Body of pancreas (tissue), 4 donors: ENCODE measurements around the gene PHLDB1. TPM values are rescaled to one million over a fixed set of nuclear protein-coding genes. Genes with fewer than 3 reads are reported as not detected.
A peak's percentile ranks its signal among the peaks of the same experiment; 100 is the strongest.

Experiments used
- ATAC-seq: fragments of 150-250 bp; one replicate; pipeline ENCODE4 v1.9.1; 2016
- DNase-seq, 4 donors: peaks; one replicate each; pipeline ENCODE4 v3.0.0-alpha.2; 2019
- H3K27ac ChIP-seq, 4 donors: fragments of 200-600 bp; sonication (generic); 1 replicate in 3 of 4; 2 replicates in 1 of 4; pipeline versions ENCODE4 v1.5.1 to v1.6.1; 2016 to 2019; ENCODE audit warnings: mild to moderate bottlenecking in 1 of 4, mixed read lengths in 1 of 4, moderate library complexity in 1 of 4
- H3K27me3 ChIP-seq, 2 donors: fragments of 200-600 bp; sonication (generic); one replicate each; pipeline ENCODE4 v1.6.0; 2016; ENCODE audit warnings: mild to moderate bottlenecking in 1 of 2
- H3K36me3 ChIP-seq, 2 donors: fragments of 200-600 bp; sonication (generic); replicated peaks in 1 of 2; 2 replicates each; pipeline ENCODE4 v1.5.1; 2016; ENCODE audit warnings: low read depth in 2 of 2; ENCODE audit not compliant: insufficient read depth in 1 of 2
- H3K4me1 ChIP-seq: fragments of 200-600 bp; sonication (generic); one replicate; pipeline ENCODE4 v1.6.0; 2016
- H3K4me3 ChIP-seq, 2 donors: fragments of 200-600 bp; sonication (generic); 1 replicate in 1 of 2; 2 replicates in 1 of 2; pipeline ENCODE4 v1.5.1; 2016 to 2019
- H3K9me3 ChIP-seq, 3 donors: fragments of 200-600 bp; sonication (generic); 1 replicate in 2 of 3; 2 replicates in 1 of 3; pipeline ENCODE4 v1.5.1; 2016
- CTCF ChIP-seq, 7 experiments: fragments of 450-650 bp in 4 of 7; fragments of 200-600 bp in 3 of 7; sonication (generic) in 3 of 7; IDR thresholded peaks; one replicate each; pipeline ENCODE4 v1.5.1; 2016 to 2019; ENCODE audit warnings: antibody characterized with exemption in 7 of 7
- POLR2A ChIP-seq, 3 donors: fragments of 450-650 bp; IDR thresholded peaks; one replicate each; pipeline ENCODE4 v1.6.1; 2016; ENCODE audit warnings: antibody characterized with exemption in 3 of 3, mild to moderate bottlenecking in 2 of 3
- WGBS, 2 donors: methylation state at CpG; one replicate each; pipeline ENCODE4 v1.1.5; 2017; 5-methylcytosine and 5-hydroxymethylcytosine counted together
- intact Hi-C: fragments of 100-400 bp; cut with DNase I; formaldehyde crosslinking; loops from one replicate; pipeline ENCODE4 v1.15.1; 2023
- microRNA-seq, 2 donors: library from miRNA; unstranded; fragments of <30 nt; microRNA quantifications; one replicate each; pipeline ENCODE4, GENCODE V29; 2016; ENCODE audit warnings: borderline number of aligned reads in 2 of 2, borderline replicate concordance in 2 of 2
- small RNA-seq: library from RNA; depleted of rRNA; stranded (forward); fragments of <200 nt; gene quantifications from one replicate; pipeline ENCODE3, GENCODE V24; 2016
- total RNA-seq, 2 donors: library from RNA; depleted of rRNA; stranded (reverse); fragments of >200 nt; gene quantifications; one replicate each; pipeline ENCODE4 v1.1.0, GENCODE V29; 2016

The PHLDB1 gene
- total RNA-seq, 2 donors from 2014 or later: 71.9 to 166 TPM

GRCh38 chr11:118705111-118705741, 97.8 kb downstream of the PHLDB1 start:
- H3K27ac ChIP-seq: no peak overlapping the region
- ATAC-seq (no peak), DNase-seq (peak in 1 of 4 donors; percentile 45)
- TF ChIP-seq POLR2A (IDR thresholded peaks at IDR 0.05) (peak in 1 of 3 donors; percentile 25), CTCF (IDR thresholded peaks at IDR 0.05) (no peak)
- no peak overlapping the region for H3K4me3 ChIP-seq
- no peaks in the 10 kb centered on the region for H3K4me1 ChIP-seq
- intact Hi-C loops: no loop called here
- no peaks in the 10 kb centered on the region for H3K27me3 ChIP-seq
- 54 to 63% methylated on average over 12 to 15 of the region's 15 CpGs for WGBS, 2 donors
- H3K9me3 ChIP-seq: no peaks in the 10 kb centered on the region
- no peaks in the 10 kb centered on the region for H3K36me3 ChIP-seq

- WGBS, 2 donors: 66 to 70% methylated on average over 7 to 12 of the region's 12 CpGs
- Histone ChIP-seq H3K9me3 (no peaks in the 10 kb centered on the region), H3K27ac (no peak overlapping the region), H3K4me1 (no peaks in the 10 kb centered on the region), H3K27me3 (no peaks in the 10 kb centered on the region), H3K36me3 (no peaks in the 10 kb centered on the region), H3K4me3 (no peak overlapping the region)
- DNase-seq (no peak), ATAC-seq (no peak)
- TF ChIP-seq CTCF (IDR thresholded peaks at IDR 0.05): no peak
- no peak for TF ChIP-seq POLR2A (IDR thresholded peaks at IDR 0.05)
- intact Hi-C loops: no loop called here
These were observed 98.6 kb downstream of the PHLDB1 start for GRCh38 chr11:118705791-118706545.

- no peaks in the 10 kb centered on the region for H3K36me3 ChIP-seq
- no peak overlapping the region for H3K4me3 ChIP-seq
- H3K27me3 ChIP-seq: no peaks in the 10 kb centered on the region
- no peak for ATAC-seq
- intact Hi-C loops: no loop called here
- H3K9me3 ChIP-seq: no peaks in the 10 kb centered on the region
- H3K27ac ChIP-seq: no peak overlapping the region
- no peak for DNase-seq
- TF ChIP-seq CTCF (IDR thresholded peaks at IDR 0.05) (no peak), POLR2A (IDR thresholded peaks at IDR 0.05) (no peak)
- WGBS, 2 donors: 79 to 85% methylated on average over 4 to 7 of the region's 7 CpGs
- no peaks in the 10 kb centered on the region for H3K4me1 ChIP-seq
These were observed 99.1 kb downstream of the PHLDB1 start for GRCh38 chr11:118706546-118706825.

Small RNA genes within 50 kb of the gene (microRNA-seq; reads per million reads assigned to microRNA genes)
- gene MIR6716: 0 to 0.93 reads per million in 2 donors

Small RNA genes within 50 kb of the gene (small RNA-seq; reads per million reads assigned to genes)
- gene RNU6-1157P (not detected), gene RNU6-376P (not detected)

Other genes starting within 250 kb of the PHLDB1 start
- 10 to 100 TPM; 29.6 to 31.3 TPM for gene UBE4A, start 248.0 kb upstream of the PHLDB1 start, total RNA-seq
- 10 to 100 TPM; 45.2 to 91.3 TPM for gene ATP5MG, start 206.0 kb upstream of the PHLDB1 start, total RNA-seq
- 100 to 1,000 TPM in 1 of 2 donors, 10 to 100 TPM in 1; 62.6 to 209 TPM for gene KMT2A, start 171.1 kb upstream of the PHLDB1 start, total RNA-seq
- gene TTC36, start 80.1 kb upstream of the PHLDB1 start, total RNA-seq: not detected
- 10 to 100 TPM; 35.5 to 39.6 TPM for gene TMEM25, start 76.4 kb upstream of the PHLDB1 start, total RNA-seq
- 10 to 100 TPM; 17.1 to 24.6 TPM for gene IFT46, start 41.7 kb upstream of the PHLDB1 start, total RNA-seq
- gene ARCN1, start 35.2 kb upstream of the PHLDB1 start, total RNA-seq: 10 to 100 TPM; 49.8 to 64.3 TPM
- 1 to 10 TPM in 1 of 2 donors, not detected in 1; 2.0 TPM for gene TREH, start 72.0 kb downstream of the PHLDB1 start, total RNA-seq
- 10 to 100 TPM; 63.3 to 69.8 TPM for gene DDX6, start 183.5 kb downstream of the PHLDB1 start, total RNA-seq